Smooth muscle cell of the brain vasculature (primary cell): ENCODE results near the gene ZNF778.
"Not testable (repeated sequence)": the region's sequence is repeated elsewhere in the genome, so short reads cannot be mapped to it uniquely, and the experiment has no call there.

Experiments
- DNase-seq: peaks from one replicate; pipeline ENCODE4 v3.0.0-alpha.2; 2012; ENCODE audit warnings: low read depth, low spot score

ZNF778 gene

GRCh38 chr16:89179656-89180315 lies 37.7 kb upstream of the ZNF778 start:
- no peak for DNase-seq

GRCh38 chr16:89183463-89183862 lies 34.0 kb upstream of the ZNF778 start:
- DNase-seq: no peak

GRCh38 chr16:89183975-89184676 lies 33.4 kb upstream of the ZNF778 start:
- no peak for DNase-seq

GRCh38 chr16:89184677-89184932 lies 32.9 kb upstream of the ZNF778 start:
- no peak for DNase-seq

- DNase-seq: no peak
These were observed 32.3 kb upstream of the ZNF778 start for GRCh38 chr16:89184933-89185794.

- not testable (repeated sequence) for DNase-seq
These were observed 31.5 kb upstream of the ZNF778 start for GRCh38 chr16:89185887-89186592.

GRCh38 chr16:89186593-89187031 lies 30.9 kb upstream of the ZNF778 start:
- not testable (repeated sequence) for DNase-seq

GRCh38 chr16:89187032-89187769 lies 30.3 kb upstream of the ZNF778 start:
- no peak for DNase-seq

GRCh38 chr16:89187770-89188392 lies 29.6 kb upstream of the ZNF778 start:
- no peak for DNase-seq

- not testable (repeated sequence) for DNase-seq
These were observed 28.8 kb upstream of the ZNF778 start for GRCh38 chr16:89188471-89189357.

- DNase-seq: no peak
These were observed 28.0 kb upstream of the ZNF778 start for GRCh38 chr16:89189358-89190025.

- DNase-seq: no peak
These were observed 27.1 kb upstream of the ZNF778 start for GRCh38 chr16:89190150-89190958.

- no peak for DNase-seq
These were observed 26.2 kb upstream of the ZNF778 start for GRCh38 chr16:89191033-89191900.

- DNase-seq: no peak
These were observed 25.7 kb upstream of the ZNF778 start for GRCh38 chr16:89191901-89192185.

GRCh38 chr16:89192186-89192955 lies 25.1 kb upstream of the ZNF778 start:
- peak; percentile 44 for DNase-seq

GRCh38 chr16:89192956-89193575 lies 24.4 kb upstream of the ZNF778 start:
- no peak for DNase-seq
